HG02623 (cell line): Measurements from ENCODE around the gene HDAC4.

ENCODE experiments used
- ATAC-seq: cut with Tn5 transposase; IDR thresholded peaks from one replicate; pipeline ENCODE4 v1.9.1; 2021; ENCODE audit warnings: moderate library complexity; ENCODE audit not compliant: unreplicated experiment

The HDAC4 gene

GRCh38 chr2:239061121-239061666, 339.6 kb downstream of the HDAC4 start:
- ATAC-seq = no peak

- ATAC-seq = no peak
These were observed 340.1 kb downstream of the HDAC4 start for GRCh38 chr2:239060676-239061075.

- ATAC-seq = no peak
These were observed 341.0 kb downstream of the HDAC4 start for GRCh38 chr2:239059854-239060253.

- ATAC-seq = no peak
These were observed 342.1 kb downstream of the HDAC4 start for GRCh38 chr2:239058766-239059165.

GRCh38 chr2:239057533-239057932, 343.3 kb downstream of the HDAC4 start:
- no peak for ATAC-seq

GRCh38 chr2:239056611-239057010, 344.2 kb downstream of the HDAC4 start:
- ATAC-seq = no peak

GRCh38 chr2:239055756-239056493, 344.9 kb downstream of the HDAC4 start:
- ATAC-seq = no peak

GRCh38 chr2:239054921-239055320, 345.9 kb downstream of the HDAC4 start:
- ATAC-seq = no peak

GRCh38 chr2:239053801-239054503, 346.9 kb downstream of the HDAC4 start:
- ATAC-seq = no peak

GRCh38 chr2:239052798-239053665, 347.8 kb downstream of the HDAC4 start:
- ATAC-seq = no peak

GRCh38 chr2:239051891-239052445, 348.9 kb downstream of the HDAC4 start:
- no peak for ATAC-seq

- no peak for ATAC-seq
These were observed 350.6 kb downstream of the HDAC4 start for GRCh38 chr2:239050252-239050649.

- ATAC-seq = no peak
These were observed 351.2 kb downstream of the HDAC4 start for GRCh38 chr2:239049421-239050251.

GRCh38 chr2:239048736-239049135, 352.1 kb downstream of the HDAC4 start:
- ATAC-seq = no peak

- no peak for ATAC-seq
These were observed 353.0 kb downstream of the HDAC4 start for GRCh38 chr2:239047861-239048260.

- ATAC-seq = no peak
These were observed 353.4 kb downstream of the HDAC4 start for GRCh38 chr2:239047420-239047819.

GRCh38 chr2:239046822-239047221, 354.0 kb downstream of the HDAC4 start:
- no peak for ATAC-seq

GRCh38 chr2:239044336-239044735, 356.5 kb downstream of the HDAC4 start:
- ATAC-seq = no peak

- ATAC-seq = no peak
These were observed 357.5 kb downstream of the HDAC4 start for GRCh38 chr2:239043326-239043725.
